ENCODE measurements around the gene DTNBP1.

DTNBP1 gene

DNA sequence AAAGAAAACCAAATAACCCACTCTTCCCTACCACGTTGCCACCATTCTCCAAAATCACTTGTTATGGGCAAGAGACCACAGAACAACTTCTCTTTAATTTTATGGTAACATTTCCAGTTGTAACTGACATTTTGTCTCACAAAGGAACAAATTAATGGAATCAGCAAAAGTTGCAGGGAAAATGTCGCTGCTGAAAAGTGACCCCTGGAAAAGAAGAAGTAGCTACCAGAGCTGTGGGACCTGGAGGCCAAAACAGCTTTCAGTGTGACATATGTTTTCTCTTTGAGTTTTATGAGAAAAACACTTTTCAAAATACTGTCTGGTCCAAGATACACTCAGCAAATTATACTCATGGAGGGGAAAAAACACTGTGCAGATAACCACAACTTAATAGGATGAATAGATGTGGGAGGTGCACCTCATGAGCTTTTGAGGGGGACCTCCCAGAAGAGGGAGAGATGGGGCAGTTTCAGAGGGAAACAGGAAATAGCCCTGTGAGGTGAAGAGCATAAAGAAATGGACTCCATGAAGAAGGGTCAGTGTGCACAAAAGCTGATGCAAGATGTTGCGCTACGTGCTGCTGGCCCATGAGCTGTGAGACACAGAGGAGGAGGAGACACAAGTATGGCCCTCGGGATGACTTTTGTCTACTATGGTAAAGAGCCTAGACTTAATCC lies 87.3 kb downstream of the DTNBP1 start:
- Histone ChIP-seq H3K9me3 (ENCODE audit: control insufficient read depth, insufficient read depth, low read length) (no peaks in the 10 kb centered on the region), H3K79me2 (ENCODE audit: control insufficient read depth, low read length) (no peaks in the 10 kb centered on the region), H3K27ac (ENCODE audit: low read depth, low read length) (no peak overlapping the region), H3K27me3 (ENCODE audit: control insufficient read depth, low read length) (no peaks in the 10 kb centered on the region), H3F3A (ENCODE audit: control insufficient read depth, insufficient read depth) (no peaks in the 10 kb centered on the region), H3K4me2 (ENCODE audit: low read length) (no peak overlapping the region), H3K4me1 (ENCODE audit: control insufficient read depth, low read length) (no peaks in the 10 kb centered on the region), H4K20me1 (ENCODE audit: control insufficient read depth, insufficient read depth, low read depth, low read length) (no peaks in the 10 kb centered on the region), H3K4me3 (ENCODE audit: low read length) (no peak overlapping the region), H3K9me2 (replicated peaks; ENCODE audit: control insufficient read depth, low read length) (no peaks in the 10 kb centered on the region), H3K36me3 (ENCODE audit: control insufficient read depth, low read length) (peaks cover 6% of the 10 kb centered on the region)
- TF ChIP-seq, protein P1, sequence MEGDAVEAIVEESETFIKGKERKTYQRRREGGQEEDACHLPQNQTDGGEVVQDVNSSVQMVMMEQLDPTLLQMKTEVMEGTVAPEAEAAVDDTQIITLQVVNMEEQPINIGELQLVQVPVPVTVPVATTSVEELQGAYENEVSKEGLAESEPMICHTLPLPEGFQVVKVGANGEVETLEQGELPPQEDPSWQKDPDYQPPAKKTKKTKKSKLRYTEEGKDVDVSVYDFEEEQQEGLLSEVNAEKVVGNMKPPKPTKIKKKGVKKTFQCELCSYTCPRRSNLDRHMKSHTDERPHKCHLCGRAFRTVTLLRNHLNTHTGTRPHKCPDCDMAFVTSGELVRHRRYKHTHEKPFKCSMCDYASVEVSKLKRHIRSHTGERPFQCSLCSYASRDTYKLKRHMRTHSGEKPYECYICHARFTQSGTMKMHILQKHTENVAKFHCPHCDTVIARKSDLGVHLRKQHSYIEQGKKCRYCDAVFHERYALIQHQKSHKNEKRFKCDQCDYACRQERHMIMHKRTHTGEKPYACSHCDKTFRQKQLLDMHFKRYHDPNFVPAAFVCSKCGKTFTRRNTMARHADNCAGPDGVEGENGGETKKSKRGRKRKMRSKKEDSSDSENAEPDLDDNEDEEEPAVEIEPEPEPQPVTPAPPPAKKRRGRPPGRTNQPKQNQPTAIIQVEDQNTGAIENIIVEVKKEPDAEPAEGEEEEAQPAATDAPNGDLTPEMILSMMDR (IDR thresholded peaks at IDR 0.05; ENCODE audit: low read depth, low read length, poor library complexity, severe bottlenecking) = no peak
- no peak for TF ChIP-seq EZH2phosphoT487 (IDR thresholded peaks at IDR 0.05; ENCODE audit: borderline replicate concordance, low read length)

DNA sequence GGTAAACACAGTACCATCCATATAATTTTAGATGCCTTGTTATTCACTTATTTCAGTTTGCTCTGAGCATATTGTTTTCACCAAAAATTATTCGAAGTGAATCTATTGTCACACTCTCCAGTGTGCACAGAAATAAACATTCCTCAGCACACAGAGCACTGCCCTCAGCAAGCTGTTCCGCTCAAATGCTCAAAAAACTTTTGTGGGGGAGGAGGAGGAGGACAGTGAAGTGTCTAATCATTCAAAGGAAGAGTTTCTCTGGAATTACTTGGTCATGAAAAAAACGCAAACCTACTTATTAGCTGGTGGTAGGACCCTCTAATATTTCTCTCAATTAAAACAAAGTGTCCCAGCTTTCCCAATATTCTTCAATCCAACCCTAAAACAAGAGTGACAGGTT lies 88.3 kb downstream of the DTNBP1 start:
- Histone ChIP-seq H3K79me2 (ENCODE audit: control insufficient read depth, low read length) (peaks cover 3% of the 10 kb centered on the region; the same call in 1 of the 2 replicates), H3K4me1 (ENCODE audit: control insufficient read depth, low read length) (no peaks in the 10 kb centered on the region), H3K4me2 (ENCODE audit: low read length) (no peak overlapping the region), H3K36me3 (ENCODE audit: control insufficient read depth, low read length) (peaks cover 6% of the 10 kb centered on the region), H3K27me3 (ENCODE audit: control insufficient read depth, low read length) (no peaks in the 10 kb centered on the region), H3K27ac (ENCODE audit: low read depth, low read length) (no peak overlapping the region), H3K9me2 (replicated peaks; ENCODE audit: control insufficient read depth, low read length) (no peaks in the 10 kb centered on the region), H3F3A (ENCODE audit: control insufficient read depth, insufficient read depth) (no peaks in the 10 kb centered on the region), H4K20me1 (ENCODE audit: control insufficient read depth, insufficient read depth, low read depth, low read length) (no peaks in the 10 kb centered on the region), H3K4me3 (ENCODE audit: low read length) (no peak overlapping the region), H3K9me3 (ENCODE audit: control insufficient read depth, insufficient read depth, low read length) (no peaks in the 10 kb centered on the region)
- TF ChIP-seq, protein P1 (IDR thresholded peaks at IDR 0.05; ENCODE audit: low read depth, low read length, poor library complexity, severe bottlenecking) = no peak
- TF ChIP-seq EZH2phosphoT487 (IDR thresholded peaks at IDR 0.05; ENCODE audit: borderline replicate concordance, low read length) = no peak

DNA sequence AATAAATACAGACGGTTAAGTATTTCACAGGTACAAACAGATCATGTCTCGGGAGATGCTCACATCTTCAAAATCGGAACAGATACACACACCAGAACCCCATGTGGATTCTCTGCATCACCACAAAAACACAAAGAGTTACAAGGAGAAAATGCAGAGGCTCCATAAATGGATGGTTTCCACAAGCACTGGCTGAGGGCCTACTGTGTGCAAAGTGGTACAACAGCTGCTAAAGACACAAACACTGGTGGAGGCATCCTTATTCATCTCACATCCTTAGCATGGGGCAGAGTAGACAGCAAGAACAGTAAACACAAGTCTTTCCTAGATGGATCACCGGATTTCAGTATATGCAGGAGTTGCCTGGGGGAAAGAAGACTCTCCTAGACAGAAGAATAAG lies 88.8 kb downstream of the DTNBP1 start:
- no peak for TF ChIP-seq EZH2phosphoT487 (IDR thresholded peaks at IDR 0.05; ENCODE audit: borderline replicate concordance, low read length)
- TF ChIP-seq, protein P1 (IDR thresholded peaks at IDR 0.05; ENCODE audit: low read depth, low read length, poor library complexity, severe bottlenecking) = no peak
- Histone ChIP-seq H4K20me1 (ENCODE audit: control insufficient read depth, insufficient read depth, low read depth, low read length) (no peaks in the 10 kb centered on the region), H3K36me3 (ENCODE audit: control insufficient read depth, low read length) (peaks cover 6% of the 10 kb centered on the region), H3K9me3 (ENCODE audit: control insufficient read depth, insufficient read depth, low read length) (no peaks in the 10 kb centered on the region), H3F3A (ENCODE audit: control insufficient read depth, insufficient read depth) (no peaks in the 10 kb centered on the region), H3K4me1 (ENCODE audit: control insufficient read depth, low read length) (no peaks in the 10 kb centered on the region), H3K79me2 (ENCODE audit: control insufficient read depth, low read length) (peaks cover 3% of the 10 kb centered on the region; the same call in 1 of the 2 replicates), H3K27me3 (ENCODE audit: control insufficient read depth, low read length) (no peaks in the 10 kb centered on the region), H3K9me2 (replicated peaks; ENCODE audit: control insufficient read depth, low read length) (no peaks in the 10 kb centered on the region), H3K4me2 (ENCODE audit: low read length) (no peak overlapping the region), H3K27ac (ENCODE audit: low read depth, low read length) (no peak overlapping the region), H3K4me3 (ENCODE audit: low read length) (no peak overlapping the region)
